HG02642 (cell line): ENCODE results near the gene UXT.

Source experiments
- ATAC-seq: cut with Tn5 transposase; IDR thresholded peaks from one replicate; pipeline ENCODE4 v1.9.1; 2021; ENCODE audit warnings: mild to moderate bottlenecking; ENCODE audit not compliant: unreplicated experiment, poor library complexity

The UXT gene

GRCh38 chrX:47650164-47651042 is 8.6 kb downstream of the UXT start, which contains the start of gene ELK1:
TSS of gene ELK1 (minus strand) at chrX:47650563. CDS start at chrX:47641441, 9,122 bp downstream.
- ATAC-seq, result peak; percentile 92

- ATAC-seq, result no peak
Observed at GRCh38 chrX:47649781-47650163, 9.2 kb downstream of the UXT start.

GRCh38 chrX:47649271-47649670 is 9.7 kb downstream of the UXT start:
- no peak for ATAC-seq

- no peak for ATAC-seq
Observed at GRCh38 chrX:47648376-47648775, 10.6 kb downstream of the UXT start.

- no peak for ATAC-seq
Observed at GRCh38 chrX:47646636-47647035, 12.3 kb downstream of the UXT start.

- ATAC-seq, result no peak
Observed at GRCh38 chrX:47645530-47645929, 13.4 kb downstream of the UXT start.

- ATAC-seq, result no peak
Observed at GRCh38 chrX:47644557-47645091, 14.4 kb downstream of the UXT start.

GRCh38 chrX:47643926-47644325 is 15.1 kb downstream of the UXT start:
- no peak for ATAC-seq

GRCh38 chrX:47638816-47639215 is 20.2 kb downstream of the UXT start:
- no peak for ATAC-seq

- ATAC-seq, result peak; percentile 91
Observed at GRCh38 chrX:47637546-47638195, 21.3 kb downstream of the UXT start.

GRCh38 chrX:47634871-47635575 is 24.0 kb downstream of the UXT start:
- ATAC-seq, result no peak

- no peak for ATAC-seq
Observed at GRCh38 chrX:47633689-47634590, 25.0 kb downstream of the UXT start.

- no peak for ATAC-seq
Observed at GRCh38 chrX:47632666-47633065, 26.3 kb downstream of the UXT start.

GRCh38 chrX:47631676-47632075 is 27.3 kb downstream of the UXT start:
- ATAC-seq, result no peak

GRCh38 chrX:47629419-47630200 is 29.4 kb downstream of the UXT start, which contains the start of gene CFP:
TSS of gene CFP (minus strand) at chrX:47629930. CDS start at chrX:47629844, 86 bp downstream.
- no peak for ATAC-seq

- ATAC-seq, result no peak
Observed at GRCh38 chrX:47628982-47629381, 30.0 kb downstream of the UXT start.

GRCh38 chrX:47625365-47625764 is 33.6 kb downstream of the UXT start:
- no peak for ATAC-seq

- no peak for ATAC-seq
Observed at GRCh38 chrX:47623540-47624027, 35.4 kb downstream of the UXT start.

GRCh38 chrX:47621851-47622250 is 37.1 kb downstream of the UXT start:
- no peak for ATAC-seq
